GM23248 (cell line): ENCODE measurements around the gene CPED1. TPM values are rescaled to one million over a fixed set of nuclear protein-coding genes. Genes with fewer than 3 reads are reported as not detected.

Experiments used
- DNase-seq: peaks from one replicate; pipeline ENCODE4 v3.0.0-alpha.2; 2015
- H2AFZ ChIP-seq: fragments of 200-600 bp; sonication (generic); 2 replicates; pipeline ENCODE4 v1.6.1; 2016; ENCODE audit warnings: antibody characterized with exemption
- H3F3A ChIP-seq: fragments of 200-600 bp; sonication (generic); 2 replicates; pipeline ENCODE4 v1.6.1; 2016; ENCODE audit warnings: mild to moderate bottlenecking, antibody characterized with exemption, mixed run types; ENCODE audit not compliant: insufficient read depth
- H3K27ac ChIP-seq: fragments of 200-600 bp; sonication (generic); 2 replicates; pipeline ENCODE4 v1.5.1; 2016; ENCODE audit warnings: mild to moderate bottlenecking
- H3K27me3 ChIP-seq: fragments of 200-600 bp; sonication (generic); replicated peaks from 2 replicates; pipeline ENCODE4 v1.6.1; 2016; ENCODE audit warnings: mild to moderate bottlenecking; ENCODE audit not compliant: insufficient read depth
- H3K36me3 ChIP-seq: fragments of 200-600 bp; sonication (generic); 2 replicates; pipeline ENCODE4 v1.6.1; 2016; ENCODE audit warnings: low read depth, mild to moderate bottlenecking
- H3K4me1 ChIP-seq: fragments of 200-600 bp; sonication (generic); 2 replicates; pipeline ENCODE4 v1.6.1; 2016; ENCODE audit warnings: mild to moderate bottlenecking; ENCODE audit not compliant: insufficient read depth
- H3K4me2 ChIP-seq: fragments of 200-600 bp; sonication (generic); one replicate; pipeline ENCODE4 v1.6.1; 2016; ENCODE audit warnings: mild to moderate bottlenecking; ENCODE audit not compliant: unreplicated experiment
- H3K4me3 ChIP-seq: fragments of 200-600 bp; sonication (generic); 2 replicates; pipeline ENCODE4 v1.5.1; 2016; ENCODE audit warnings: mild to moderate bottlenecking
- H3K79me2 ChIP-seq: fragments of 200-600 bp; sonication (generic); 2 replicates; pipeline ENCODE4 v1.6.1; 2016; ENCODE audit warnings: mild to moderate bottlenecking; ENCODE audit not compliant: insufficient read depth
- H3K9ac ChIP-seq: fragments of 200-600 bp; sonication (generic); 2 replicates; pipeline ENCODE4 v1.6.1; 2016; ENCODE audit warnings: mild to moderate bottlenecking
- H3K9me2 ChIP-seq: fragments of 200-600 bp; sonication (generic); 2 replicates; pipeline ENCODE4 v1.6.1; 2016; ENCODE audit warnings: mixed run types, mild to moderate bottlenecking, moderate library complexity; ENCODE audit not compliant: insufficient read depth
- H3K9me3 ChIP-seq: fragments of 200-600 bp; sonication (generic); one replicate; pipeline ENCODE4 v1.6.1; 2017; ENCODE audit warnings: low read depth
- H4K20me1 ChIP-seq: fragments of 200-600 bp; sonication (generic); 2 replicates; pipeline ENCODE4 v1.6.0; 2016; ENCODE audit not compliant: insufficient read depth
- EZH2 ChIP-seq: fragments of 200-600 bp; sonication (generic); IDR thresholded peaks from 2 replicates; pipeline ENCODE4 v1.6.1; 2018; ENCODE audit warnings: antibody characterized with exemption, mild to moderate bottlenecking; ENCODE audit not compliant: insufficient read depth, poor library complexity, severe bottlenecking
- EZH2phosphoT487 ChIP-seq: fragments of 200-600 bp; sonication (generic); IDR thresholded peaks from 2 replicates; pipeline ENCODE4 v1.6.1; 2018; ENCODE audit warnings: antibody characterized with exemption, moderate library complexity, mild to moderate bottlenecking, low read depth; ENCODE audit not compliant: insufficient read depth
- WGBS, 2 experiments: methylation state at CpG; one replicate each; pipeline ENCODE4 v1.1.6; 2015 to 2017; ENCODE audit warnings: low lambda C conversion rate in 2 of 2, low coverage in 1 of 2; ENCODE audit errors: missing lambda C conversion rate in 2 of 2; 5-methylcytosine and 5-hydroxymethylcytosine counted together
- in situ Hi-C: fragments of 300-500 bp; cut with MboI; formaldehyde crosslinking; loops from 2 replicates; pipeline ENCODE4 v1.15.0; 2020
- polyA plus RNA-seq: library from polyadenylated mRNA; unstranded; fragments of >200 nt; fragmentation: Nextera tagmentation; extraction: Ambion mirVana; gene quantifications from 2 replicates; pipeline ENCODE4 v1.2.1, GENCODE V29; 2016
- total RNA-seq: library from RNA; depleted of rRNA; stranded (reverse); fragments of >200 nt; shearing (Covaris generic); gene quantifications from 2 replicates; pipeline ENCODE4 v1.2.3, GENCODE V29; 2014

The CPED1 gene
- total and polyA plus RNA-seq, 2 experiments from 2014 or later: 12.4 to 20.2 TPM

GRCh38 chr7:121276313-121276712 is 287.8 kb downstream of the CPED1 start:
- Histone ChIP-seq H3K9ac (no peak overlapping the region), H3K4me2 (no peak overlapping the region), H3K4me1 (peaks cover 28% of the 10 kb centered on the region), H2AFZ (no peak overlapping the region), H3F3A (no peaks in the 10 kb centered on the region; the same call in 1 of the 2 replicates), H3K9me3 (no peaks in the 10 kb centered on the region), H3K4me3 (no peak overlapping the region), H3K36me3 (no peaks in the 10 kb centered on the region), H4K20me1 (no peaks in the 10 kb centered on the region), H3K27me3 (no peaks in the 10 kb centered on the region), H3K9me2 (no peaks in the 10 kb centered on the region), H3K27ac (no peak overlapping the region), H3K79me2 (no peaks in the 10 kb centered on the region)
- DNase-seq: no peak
- TF ChIP-seq EZH2phosphoT487: no peak
- no peak for TF ChIP-seq EZH2
- WGBS, 2 experiments: 88 to 94% methylated on average over 3 of the region's 3 CpGs
- in situ Hi-C loops: no loop called here

- Histone ChIP-seq H2AFZ (0 out of 2 replicates have a peak overlapping the region, but pooled peaks have one; percentile 20), H3K4me3 (peak overlapping the region; percentile 16; the same call in 1 of the 2 replicates)
- peak; percentile 77 for DNase-seq
Measured at GRCh38 chr7:121278120-121279021, 289.9 kb downstream of the CPED1 start.

GRCh38 chr7:121279060-121279620 is 290.6 kb downstream of the CPED1 start:
- H3K9ac ChIP-seq: no peak overlapping the region
- no peaks in the 10 kb centered on the region for H3K79me2 ChIP-seq
- H3K27me3 ChIP-seq: no peaks in the 10 kb centered on the region
- H3K36me3 ChIP-seq: no peaks in the 10 kb centered on the region
- peaks cover 28% of the 10 kb centered on the region for H3K4me1 ChIP-seq
- H3K4me2 ChIP-seq: peak overlapping the region; percentile 67
- no peaks in the 10 kb centered on the region for H4K20me1 ChIP-seq
- 0 out of 2 replicates have a peak, but pooled peaks cover 5% of the 10 kb centered on the region for H3K9me2 ChIP-seq
- H2AFZ ChIP-seq: no peak overlapping the region
- DNase-seq: no peak
- no peak overlapping the region for H3K4me3 ChIP-seq
- H3K9me3 ChIP-seq: no peaks in the 10 kb centered on the region
- TF ChIP-seq EZH2: no peak
- TF ChIP-seq EZH2phosphoT487: no peak
- in situ Hi-C loops: no loop called here
- H3F3A ChIP-seq: no peaks in the 10 kb centered on the region; the same call in 1 of the 2 replicates
- no peak overlapping the region for H3K27ac ChIP-seq
- 89 to 94% methylated on average over 2 of the region's 2 CpGs for WGBS, 2 experiments

More at GRCh38 chr7:121278120-121279021, 289.9 kb downstream of the CPED1 start:
- Histone ChIP-seq H3K79me2 (no peaks in the 10 kb centered on the region), H3K27ac (peak overlapping the region; percentile 27), H3K4me2 (peak overlapping the region; percentile 67), H3K36me3 (no peaks in the 10 kb centered on the region), H3K9me3 (no peaks in the 10 kb centered on the region), H4K20me1 (no peaks in the 10 kb centered on the region), H3K4me1 (peaks cover 28% of the 10 kb centered on the region), H3F3A (no peaks in the 10 kb centered on the region; the same call in 1 of the 2 replicates), H3K27me3 (no peaks in the 10 kb centered on the region), H3K9ac (no peak overlapping the region), H3K9me2 (0 out of 2 replicates have a peak, but pooled peaks cover 5% of the 10 kb centered on the region)
- TF ChIP-seq EZH2: no peak
- TF ChIP-seq EZH2phosphoT487: no peak
- in situ Hi-C loops: no loop called here
- WGBS, 2 experiments: 27 to 29% methylated on average over 2 of the region's 2 CpGs

- DNase-seq: peak; percentile 39
- 0 out of 2 replicates have a peak, but pooled peaks cover 5% of the 10 kb centered on the region for H3K9me2 ChIP-seq
- no peak overlapping the region for H3K4me3 ChIP-seq
- WGBS, 2 experiments: 62 to 66% methylated on average over 4 of the region's 4 CpGs
- TF ChIP-seq EZH2 (no peak), EZH2phosphoT487 (no peak)
- H3K9me3 ChIP-seq: no peaks in the 10 kb centered on the region
- H3K4me2 ChIP-seq: peak overlapping the region; percentile 67
- H3K9ac ChIP-seq: no peak overlapping the region
- H2AFZ ChIP-seq: no peak overlapping the region
- no peaks in the 10 kb centered on the region for H4K20me1 ChIP-seq
- no peak overlapping the region for H3K27ac ChIP-seq
- no peaks in the 10 kb centered on the region for H3K79me2 ChIP-seq
- peaks cover 28% of the 10 kb centered on the region for H3K4me1 ChIP-seq
- in situ Hi-C loops: no loop called here
- no peaks in the 10 kb centered on the region for H3K36me3 ChIP-seq
- H3K27me3 ChIP-seq: no peaks in the 10 kb centered on the region
- H3F3A ChIP-seq: no peaks in the 10 kb centered on the region; the same call in 1 of the 2 replicates
Measured at GRCh38 chr7:121279822-121280221, 291.3 kb downstream of the CPED1 start.
